BLaER1 treated with 17β-estradiol and CSF1 and Interleukin-3, amounts not matched to agents 10 nM and 100 nM (cell line): ENCODE measurements around the gene PAQR5.
"Not testable (repeated sequence)": the region's sequence is repeated elsewhere in the genome, so short reads cannot be mapped to it uniquely, and the experiment has no call there.

Source experiments
- H3K27ac ChIP-seq, 11 experiments: shearing (Covaris generic); formaldehyde crosslinking; 2 replicates each; pipeline ENCODE4 v1.8.1; 2022
- H3K27me3 ChIP-seq, 11 experiments: shearing (Covaris generic); formaldehyde crosslinking; 2 replicates each; pipeline ENCODE4 v1.8.1; 2022
- H3K36me3 ChIP-seq, 11 experiments: shearing (Covaris generic); formaldehyde crosslinking; 2 replicates each; pipeline ENCODE4 v1.8.1; 2022
- H3K4me1 ChIP-seq, 10 experiments: shearing (Covaris generic); formaldehyde crosslinking; 2 replicates each; pipeline ENCODE4 v1.8.1; 2022
- H3K4me2 ChIP-seq, 11 experiments: shearing (Covaris generic); formaldehyde crosslinking; 2 replicates each; pipeline ENCODE4 v1.8.1; 2022
- H3K4me3 ChIP-seq, 10 experiments: shearing (Covaris generic); formaldehyde crosslinking; 2 replicates each; pipeline ENCODE4 v1.8.1; 2022
- H3K9ac ChIP-seq, 11 experiments: shearing (Covaris generic); formaldehyde crosslinking; 2 replicates each; pipeline ENCODE4 v1.8.1; 2022
- H3K9me3 ChIP-seq, 11 experiments: shearing (Covaris generic); formaldehyde crosslinking; replicated peaks in 1 of 11; 2 replicates each; pipeline ENCODE4 v1.8.1; 2022
- H4K20me1 ChIP-seq, 11 experiments: shearing (Covaris generic); formaldehyde crosslinking; 2 replicates each; pipeline ENCODE4 v1.8.1; 2022
- Cebpa-rat ChIP-seq, 11 experiments: shearing (Covaris generic); IDR thresholded peaks; 2 replicates each; pipeline ENCODE4 v1.8.1; 2022

PAQR5 gene

DNA sequence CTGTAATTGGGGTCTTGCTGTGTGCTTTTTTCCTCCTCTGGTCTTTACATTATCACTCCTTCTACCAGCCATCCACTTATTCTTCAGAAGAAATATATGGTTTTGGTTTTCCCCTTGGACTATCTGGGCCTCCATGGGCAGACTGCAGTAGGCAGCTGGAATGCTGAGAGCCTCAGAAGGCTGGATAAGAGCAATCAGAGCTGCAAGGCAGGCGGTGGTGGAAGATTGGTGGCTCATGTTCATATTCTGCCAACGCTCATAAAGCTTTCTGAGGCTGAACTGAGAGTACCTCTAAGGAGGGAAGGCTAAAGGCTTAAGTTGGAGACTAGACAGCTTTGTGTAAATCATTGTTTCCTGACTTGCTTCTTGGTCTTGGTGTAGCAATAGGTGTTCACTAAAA, 148.2 kb downstream of the PAQR5 start:
- H3K27me3 ChIP-seq, result no peaks in the 10 kb centered on the region
- 0 out of 22 replicates have a peak overlapping the region, but pooled peaks of 2 of the 11 experiments have one; percentile 8 to 38 for H3K9ac ChIP-seq
- no peak for TF ChIP-seq Cebpa-rat (IDR thresholded peaks at IDR 0.05)
- peaks cover 11 to 83% (median 72%) of the 10 kb centered on the region in 11 experiments for H3K36me3 ChIP-seq
- H3K4me3 ChIP-seq, result no peak overlapping the region
- H4K20me1 ChIP-seq, result no peaks in the 10 kb centered on the region
- no peak overlapping the region for H3K27ac ChIP-seq
- H3K4me2 ChIP-seq, result no peak overlapping the region
- H3K9me3 ChIP-seq, result peaks cover 0 to 4% (median 0%) of the 10 kb centered on the region in 11 experiments; a peak in 3 of 22 replicates
- peaks cover under 1 to 13% (median 7%) of the 10 kb centered on the region in 10 experiments; a peak in 19 of 20 replicates for H3K4me1 ChIP-seq

DNA sequence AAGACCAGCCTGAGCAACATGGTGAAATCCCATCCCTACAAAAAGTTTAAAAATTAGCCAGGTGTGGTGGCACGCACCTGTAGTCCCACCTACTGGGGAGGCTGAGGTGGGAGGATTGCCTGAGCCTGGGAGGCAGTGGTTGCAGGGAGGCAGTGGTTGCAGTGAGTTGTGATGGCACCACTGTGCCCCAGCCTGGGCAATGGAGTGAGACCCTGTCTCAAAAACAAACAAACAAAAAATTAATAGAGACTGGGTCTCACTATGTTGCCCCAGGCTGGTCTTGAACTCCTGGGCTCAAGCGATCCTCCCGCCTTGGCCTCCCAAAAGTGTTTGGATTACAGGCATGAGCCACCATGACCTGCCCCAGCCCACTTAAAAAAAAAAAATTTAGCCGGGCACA, 151.5 kb downstream of the PAQR5 start:
- H3K9ac ChIP-seq, H3K27me3 ChIP-seq, H3K27ac ChIP-seq, H3K9me3 ChIP-seq, H3K4me2 ChIP-seq, H3K4me3 ChIP-seq: not testable (repeated sequence)
- peaks cover 23 to 26% (median 25%) of the 10 kb centered on the region in 11 experiments for H4K20me1 ChIP-seq
- H3K4me1 ChIP-seq, result peaks cover 19 to 22% (median 20%) of the 10 kb centered on the region in 10 experiments
- H3K36me3 ChIP-seq, result peaks cover 17 to 72% (median 68%) of the 10 kb centered on the region in 11 experiments

DNA sequence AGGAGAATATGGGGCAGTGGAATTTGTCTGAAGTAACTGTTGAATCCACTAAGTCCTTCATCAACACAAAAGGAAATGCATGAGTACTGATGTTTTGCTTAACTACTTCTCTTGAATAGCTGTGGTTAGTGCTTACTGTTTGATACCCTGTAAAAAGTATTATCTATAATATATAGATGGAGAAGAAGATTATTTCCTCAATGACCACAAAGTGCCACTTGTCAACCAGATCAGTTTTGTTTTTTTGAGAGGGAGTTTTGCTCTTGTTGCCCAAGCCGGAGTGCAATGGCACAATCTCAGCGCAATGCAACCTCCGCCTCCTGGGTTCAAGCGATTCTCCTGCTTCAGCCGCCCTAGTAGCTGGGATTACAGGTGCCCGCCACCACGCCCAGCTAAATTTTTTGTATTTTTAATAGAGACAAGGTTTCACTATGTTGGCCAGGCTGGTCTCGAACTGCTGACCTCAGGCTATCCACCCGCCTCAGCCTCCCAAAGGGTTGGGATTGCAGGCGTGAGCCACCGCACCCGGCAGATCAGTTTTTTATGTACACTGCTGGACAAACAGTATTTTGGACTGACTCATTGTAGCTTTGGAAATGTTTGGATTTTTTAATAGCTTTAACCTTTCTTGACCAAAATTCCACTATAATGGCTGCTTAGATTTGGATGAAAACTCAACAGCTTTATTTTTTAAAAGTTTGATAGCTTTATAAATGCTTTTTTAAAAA, 152.4 kb downstream of the PAQR5 start:
- Histone ChIP-seq H3K36me3 (peaks cover 26 to 72% (median 68%) of the 10 kb centered on the region in 11 experiments), H3K4me1 (peaks cover 22 to 28% (median 25%) of the 10 kb centered on the region in 10 experiments), H3K27me3 (no peaks in the 10 kb centered on the region), H3K4me2 (no peak overlapping the region), H3K27ac (no peak overlapping the region), H4K20me1 (peaks cover 30 to 35% (median 34%) of the 10 kb centered on the region in 11 experiments), H3K9ac (no peak overlapping the region), H3K4me3 (no peak overlapping the region), H3K9me3 (peaks cover 0 to 7% (median 0%) of the 10 kb centered on the region in 11 experiments; a peak in 5 of 22 replicates)
- TF ChIP-seq Cebpa-rat (IDR thresholded peaks at IDR 0.05), result no peak

DNA sequence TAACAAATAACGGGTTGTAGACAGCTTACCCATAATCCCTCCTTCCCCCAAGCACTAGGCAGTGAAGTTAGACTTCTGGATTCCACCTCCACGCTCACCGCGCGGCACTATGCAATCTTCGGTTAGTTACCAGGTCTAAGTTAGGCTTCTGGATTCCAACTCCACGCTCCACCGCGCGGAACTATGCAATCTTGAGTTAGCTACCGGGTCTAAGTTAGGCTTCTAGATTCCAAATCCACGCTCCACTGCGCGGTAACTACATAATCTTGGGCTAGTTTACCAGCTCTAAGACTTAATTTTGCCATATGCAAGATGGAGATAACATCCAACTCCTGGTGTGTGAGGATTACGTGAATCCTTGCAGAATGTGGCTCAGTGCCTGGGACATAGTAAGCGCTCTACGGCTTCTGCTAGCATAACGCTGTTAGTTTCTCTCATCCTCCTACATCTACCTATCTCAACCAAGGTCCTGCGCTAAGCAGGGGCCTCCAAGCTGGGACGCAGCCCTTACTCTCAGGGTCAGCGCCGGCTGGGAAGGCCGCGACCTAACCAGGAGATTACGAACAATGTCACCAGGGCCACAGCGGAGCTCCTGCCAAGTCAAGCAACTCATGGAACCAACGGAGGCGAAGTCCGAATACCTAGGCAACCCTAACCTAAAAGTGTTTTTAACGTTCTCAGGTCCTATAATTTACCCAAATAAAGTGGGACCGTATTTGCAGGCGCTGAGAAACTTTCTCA, 153.4 kb downstream of the PAQR5 start:
- peak overlapping the region; percentile 88 to 99 (median 96); a peak in 21 of 22 replicates for H3K9ac ChIP-seq
- H3K4me2 ChIP-seq, result peak overlapping the region; percentile 66 to 98 (median 85)
- peaks cover 22 to 33% (median 25%) of the 10 kb centered on the region in 10 experiments for H3K4me1 ChIP-seq
- no peaks in the 10 kb centered on the region for H3K27me3 ChIP-seq
- H3K36me3 ChIP-seq, result peaks cover 31 to 72% (median 68%) of the 10 kb centered on the region in 11 experiments
- H3K27ac ChIP-seq, result peak overlapping the region; percentile 8 to 97 (median 94); a peak in 20 of 22 replicates
- no peak for TF ChIP-seq Cebpa-rat (IDR thresholded peaks at IDR 0.05)
- peaks cover 0 to 7% (median 0%) of the 10 kb centered on the region in 11 experiments; a peak in 5 of 22 replicates for H3K9me3 ChIP-seq
- H3K4me3 ChIP-seq, result peak overlapping the region; percentile 75 to 99 (median 96)
- peaks cover 37 to 45% (median 44%) of the 10 kb centered on the region in 11 experiments for H4K20me1 ChIP-seq

DNA sequence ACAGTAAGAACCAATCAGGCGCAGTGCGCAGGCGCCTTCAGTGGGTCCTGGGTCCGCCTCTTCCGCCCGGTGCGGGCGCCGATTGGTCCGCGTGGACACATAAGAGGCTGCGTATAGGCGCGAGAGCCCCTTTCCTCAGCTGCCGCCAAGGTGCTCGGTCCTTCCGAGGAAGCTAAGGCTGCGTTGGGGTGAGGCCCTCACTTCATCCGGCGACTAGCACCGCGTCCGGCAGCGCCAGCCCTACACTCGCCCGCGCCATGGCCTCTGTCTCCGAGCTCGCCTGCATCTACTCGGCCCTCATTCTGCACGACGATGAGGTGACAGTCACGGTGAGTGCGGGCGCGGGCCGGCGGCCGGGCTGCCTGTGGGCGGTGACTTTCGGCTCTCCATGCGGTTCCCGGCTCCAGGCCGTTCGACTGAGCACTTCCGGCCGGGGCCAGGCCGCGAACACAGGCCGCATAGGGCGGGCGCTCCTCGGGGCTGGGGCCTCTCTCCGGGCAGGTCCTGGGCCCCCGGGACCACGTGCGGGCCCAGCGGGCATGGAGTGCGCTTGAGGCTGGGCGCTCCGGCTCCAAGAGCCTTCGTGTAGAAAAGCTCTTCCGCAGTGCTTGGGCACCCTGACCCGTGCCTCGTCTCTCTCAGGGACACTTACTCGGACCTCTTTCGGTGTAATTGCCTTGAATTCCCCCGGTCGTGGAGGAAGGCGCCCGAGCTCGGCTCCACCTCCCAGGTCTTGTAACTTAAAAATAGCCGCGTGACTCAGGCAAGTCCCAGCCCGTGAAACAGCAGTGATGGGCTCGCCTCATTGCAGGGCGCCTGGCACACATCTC, 154.2 kb downstream of the PAQR5 start, which contains the start of gene RPLP1:
TSS of gene RPLP1 (plus strand) at position 127 of the 830 bp plus-strand sequence. CDS start at position 258, 131 bp downstream.
- TF ChIP-seq Cebpa-rat (IDR thresholded peaks at IDR 0.05), result no peak
- H3K36me3 ChIP-seq, result peaks cover 38 to 72% (median 69%) of the 10 kb centered on the region in 11 experiments
- peak within 1 kb of the TSS; percentile 75 to 99 (median 96) for H3K4me3 ChIP-seq
- peaks cover 22 to 33% (median 25%) of the 10 kb centered on the region in 10 experiments for H3K4me1 ChIP-seq
- H3K27ac ChIP-seq, result peak within 1 kb of the TSS; percentile 75 to 97 (median 95)
- peak within 1 kb of the TSS; percentile 88 to 99 (median 96) for H3K9ac ChIP-seq
- H4K20me1 ChIP-seq, result peaks cover 37 to 53% (median 52%) of the 10 kb centered on the region in 11 experiments
- peaks cover 0 to 7% (median 0%) of the 10 kb centered on the region in 11 experiments; a peak in 5 of 22 replicates for H3K9me3 ChIP-seq
- H3K27me3 ChIP-seq, result no peaks in the 10 kb centered on the region
- H3K4me2 ChIP-seq, result peak within 1 kb of the TSS; percentile 83 to 98 (median 91)

DNA sequence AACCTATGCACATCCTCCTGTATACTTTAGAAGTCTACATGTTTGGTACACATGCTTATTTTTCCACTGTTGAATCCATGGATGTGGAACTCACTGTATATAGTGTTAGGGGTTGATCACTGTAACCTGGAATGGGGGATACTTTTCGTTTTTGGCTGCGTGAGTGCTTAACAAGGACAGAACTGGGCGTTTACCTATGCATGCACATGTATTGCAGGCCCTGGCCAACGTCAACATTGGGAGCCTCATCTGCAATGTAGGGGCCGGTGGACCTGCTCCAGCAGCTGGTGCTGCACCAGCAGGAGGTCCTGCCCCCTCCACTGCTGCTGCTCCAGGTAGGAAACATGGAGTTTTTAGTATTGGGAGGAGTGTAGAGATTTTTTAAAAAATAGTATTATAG, 156.2 kb downstream of the PAQR5 start:
- Histone ChIP-seq H3K9ac (peak overlapping the region in 9 of 11 experiments; percentile 14 to 99 (median 96); a peak in 15 of 22 replicates), H3K27ac (no peak overlapping the region), H3K4me1 (peaks cover 22 to 33% (median 25%) of the 10 kb centered on the region in 10 experiments), H3K36me3 (peaks cover 38 to 59% (median 49%) of the 10 kb centered on the region in 11 experiments), H3K4me3 (peak overlapping the region; percentile 75 to 99 (median 96); a peak in 17 of 20 replicates), H4K20me1 (peaks cover 37 to 73% (median 62%) of the 10 kb centered on the region in 11 experiments), H3K9me3 (peaks cover 0 to 7% (median 0%) of the 10 kb centered on the region in 11 experiments; a peak in 5 of 22 replicates), H3K27me3 (no peaks in the 10 kb centered on the region), H3K4me2 (peak overlapping the region; percentile 76 to 98 (median 91))
- TF ChIP-seq Cebpa-rat (IDR thresholded peaks at IDR 0.05), result no peak

DNA sequence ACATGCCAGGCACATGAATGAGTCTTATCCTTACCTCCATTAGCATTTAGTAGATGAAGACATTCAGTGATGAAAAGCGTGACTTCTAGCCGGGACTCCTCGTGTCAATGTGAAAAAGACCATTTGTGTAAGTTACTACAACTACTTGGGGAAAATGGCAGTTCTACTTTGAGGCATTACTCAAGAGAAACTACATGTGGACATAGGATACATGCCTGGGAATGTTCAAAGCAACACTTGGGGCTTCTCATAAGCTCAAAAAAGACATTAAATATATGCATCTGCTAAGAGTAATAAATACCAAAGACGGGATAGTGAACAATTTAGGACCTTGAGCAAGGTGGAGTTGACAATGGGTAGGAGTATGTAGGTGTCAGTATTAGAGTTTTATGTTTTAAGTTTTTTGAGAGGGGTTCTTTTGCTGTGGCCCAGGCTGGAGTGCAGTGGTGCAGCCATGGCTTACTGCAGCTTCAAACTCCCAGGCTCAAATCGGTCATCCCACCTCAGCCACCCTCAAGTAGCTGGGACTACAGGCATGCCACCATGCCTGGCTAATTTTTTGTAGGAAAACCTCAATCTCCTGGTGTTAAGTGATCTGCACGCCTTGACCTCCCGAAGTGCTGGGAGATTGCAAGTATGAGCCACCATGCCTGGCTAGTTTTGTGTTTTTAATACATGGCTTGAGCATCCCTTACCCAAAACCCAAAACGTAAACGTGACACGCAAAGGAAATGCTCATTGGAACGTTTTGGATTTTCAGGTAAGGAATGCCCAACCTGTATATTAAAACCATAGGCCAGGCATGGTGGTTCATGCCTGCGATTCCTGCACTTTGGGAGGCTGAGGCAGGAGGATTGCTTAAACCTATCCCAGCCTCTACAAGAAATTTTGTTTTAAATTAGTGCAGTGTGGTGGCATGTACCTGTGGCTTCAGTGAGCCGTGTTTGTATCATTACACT, 157.8 kb downstream of the PAQR5 start:
- no peak for TF ChIP-seq Cebpa-rat (IDR thresholded peaks at IDR 0.05)
- Histone ChIP-seq H3K27ac (no peak overlapping the region), H3K4me3 (no peak overlapping the region), H3K27me3 (no peaks in the 10 kb centered on the region), H3K36me3 (peaks cover 38 to 55% (median 46%) of the 10 kb centered on the region in 11 experiments), H3K4me2 (no peak overlapping the region), H3K9me3 (peaks cover 0 to 7% (median 0%) of the 10 kb centered on the region in 11 experiments; a peak in 5 of 22 replicates), H3K9ac (no peak overlapping the region), H4K20me1 (peaks cover 37 to 75% (median 62%) of the 10 kb centered on the region in 11 experiments), H3K4me1 (peaks cover 22 to 33% (median 25%) of the 10 kb centered on the region in 10 experiments)
